Right kidney (tissue), 9 donors: ENCODE measurements around the gene PYGM.

ENCODE experiments used
- DNase-seq: peaks from one replicate; pipeline ENCODE4 v3.0.0-alpha.2; 2016
- long read RNA-seq, 8 donors: transcript quantifications; one replicate each; lab custom pipeline, GENCODE V29; 2026

Gene PYGM
- long read RNA-seq, donor 1, result 0 reads
- long read RNA-seq, donor 2, result 0 reads
- long read RNA-seq, donor 3, result 0 reads
- long read RNA-seq, donor 4, partial matches to known transcripts, result 0 of 1 reads
- long read RNA-seq, donor 4, other reads (novel, unspliced or antisense), result 0 of 1 reads
- long read RNA-seq, donor 5, result 0 reads
- long read RNA-seq, donor 6, result 0 reads
- long read RNA-seq, donor 7, result 0 reads
- long read RNA-seq, donor 8, partial matches to known transcripts, result 0 of 1 reads
- long read RNA-seq, donor 8, other reads (novel, unspliced or antisense), result 0 of 1 reads

DNA sequence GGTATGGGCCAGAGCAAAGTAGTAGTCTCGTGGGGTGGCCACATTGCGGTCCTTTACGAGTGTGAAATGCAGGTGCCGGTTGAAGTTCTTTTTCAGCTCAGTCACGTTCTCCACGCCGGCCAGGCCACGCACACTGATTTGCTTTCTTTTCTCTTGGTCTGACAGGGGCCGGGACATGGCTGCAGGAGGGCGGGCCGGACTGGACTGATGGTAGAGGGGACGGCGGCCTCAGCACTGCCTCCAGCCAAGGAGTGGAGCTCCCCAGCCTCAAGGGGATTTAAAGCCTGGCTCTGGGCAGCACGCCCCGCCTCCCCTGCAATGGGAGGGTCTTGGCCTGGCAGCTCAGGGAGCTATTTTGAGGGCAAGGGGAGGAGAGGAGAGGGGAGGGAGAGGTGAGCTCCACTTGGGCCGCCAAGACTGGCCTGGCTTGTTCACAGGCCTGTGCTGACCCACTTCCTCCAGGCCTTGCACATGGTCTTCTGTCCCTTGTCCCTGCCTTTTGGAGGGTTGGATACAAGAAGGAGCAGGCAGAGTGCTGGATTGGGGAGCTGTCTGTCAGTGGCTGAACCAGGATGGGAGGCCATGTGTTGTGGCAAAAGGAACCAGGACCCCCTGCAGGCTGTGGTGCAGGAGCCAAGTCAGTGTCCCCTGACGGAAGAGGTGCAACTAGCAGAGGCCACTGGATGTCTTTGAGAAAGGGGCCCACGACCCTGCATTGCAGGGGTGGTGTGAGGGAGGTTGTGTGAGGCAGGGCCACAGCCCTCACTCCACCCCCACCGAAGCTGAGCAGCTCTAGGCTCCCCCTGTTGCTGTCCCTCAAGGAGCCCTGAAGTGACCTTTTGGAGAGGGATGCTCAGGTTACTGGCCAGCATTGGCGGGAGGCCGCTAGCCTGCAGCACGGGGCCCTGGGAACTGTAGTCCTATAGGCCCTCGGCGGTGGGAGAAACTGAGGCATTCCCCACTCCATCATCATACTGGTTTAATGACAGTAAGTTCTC is at the start of gene PYGM:
Gene PYGM (minus strand): TSS at position 253 of the 998 bp plus-strand sequence. CDS start 76 bp downstream, at position 177.
- peak; percentile 61 for DNase-seq

GRCh38 chr11:64805481-64805880 is 45.7 kb upstream of the PYGM start:
- no peak for DNase-seq

- DNase-seq, result no peak
Observed at GRCh38 chr11:64804346-64805210, 44.8 kb upstream of the PYGM start.

DNA sequence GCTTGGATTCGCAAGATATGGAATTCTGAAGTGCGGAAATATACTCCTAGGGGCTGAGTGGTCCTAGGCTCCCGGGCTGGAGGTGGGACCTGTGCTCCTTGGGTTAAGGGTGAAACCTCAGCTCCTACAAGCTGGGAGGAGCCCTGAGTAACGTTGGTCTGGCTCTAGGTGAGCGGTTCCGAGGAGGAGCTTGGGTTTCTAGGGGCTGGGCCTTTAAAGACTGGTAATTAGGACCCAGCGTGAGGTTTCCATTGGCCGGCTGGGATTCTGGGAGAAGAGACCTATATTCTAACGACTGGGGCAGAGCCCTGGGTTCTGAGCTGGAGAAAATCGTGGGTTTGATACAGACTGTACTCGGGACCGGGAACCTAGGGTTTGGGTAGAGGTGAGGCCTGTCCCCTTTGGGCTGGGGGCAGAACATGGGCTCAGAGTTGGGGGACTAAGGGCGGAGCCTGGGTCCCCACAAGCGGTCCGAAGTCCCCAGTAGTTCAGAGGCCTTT is 44.1 kb upstream of the PYGM start:
- no peak for DNase-seq

DNA sequence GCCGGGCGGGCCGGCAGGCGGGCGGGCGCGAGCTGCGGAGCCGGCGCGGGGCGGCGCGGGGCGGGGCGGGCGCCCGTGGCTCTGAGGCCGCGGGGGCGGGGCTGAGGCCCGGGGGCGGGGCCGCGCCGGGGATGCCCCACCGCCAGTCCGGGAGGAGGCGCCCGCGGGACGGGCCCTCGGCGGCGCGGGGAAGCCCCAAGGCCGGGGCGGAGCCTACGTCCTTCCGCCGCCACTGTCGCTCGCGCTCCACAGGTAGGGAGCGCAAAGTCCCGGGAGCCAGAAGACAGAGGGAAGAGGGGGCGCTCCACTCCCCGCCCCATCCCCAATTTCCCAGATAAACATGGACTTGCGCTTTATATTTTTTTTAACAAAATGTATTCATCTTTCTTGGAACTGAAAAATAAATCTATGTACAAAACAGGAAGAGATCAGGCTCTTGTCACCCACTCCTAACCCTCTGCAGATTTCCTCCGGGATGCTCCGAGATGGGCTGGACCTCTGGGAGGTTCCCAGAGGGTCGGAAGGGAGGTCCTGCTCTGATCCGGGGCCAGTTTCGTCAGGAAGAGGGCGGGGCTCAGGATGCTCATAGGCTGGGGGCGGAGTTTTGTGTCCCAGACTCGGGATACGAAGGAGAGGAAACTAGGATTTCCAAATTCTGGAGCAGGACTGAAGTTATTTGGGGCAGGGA is 43.5 kb upstream of the PYGM start, which contains the start of gene MAP4K2:
Gene MAP4K2 (minus strand): TSS at position 57 of the 688 bp plus-strand sequence. CDS start 65 bp downstream, outside the sequence.
- DNase-seq, result peak; percentile 79

DNA sequence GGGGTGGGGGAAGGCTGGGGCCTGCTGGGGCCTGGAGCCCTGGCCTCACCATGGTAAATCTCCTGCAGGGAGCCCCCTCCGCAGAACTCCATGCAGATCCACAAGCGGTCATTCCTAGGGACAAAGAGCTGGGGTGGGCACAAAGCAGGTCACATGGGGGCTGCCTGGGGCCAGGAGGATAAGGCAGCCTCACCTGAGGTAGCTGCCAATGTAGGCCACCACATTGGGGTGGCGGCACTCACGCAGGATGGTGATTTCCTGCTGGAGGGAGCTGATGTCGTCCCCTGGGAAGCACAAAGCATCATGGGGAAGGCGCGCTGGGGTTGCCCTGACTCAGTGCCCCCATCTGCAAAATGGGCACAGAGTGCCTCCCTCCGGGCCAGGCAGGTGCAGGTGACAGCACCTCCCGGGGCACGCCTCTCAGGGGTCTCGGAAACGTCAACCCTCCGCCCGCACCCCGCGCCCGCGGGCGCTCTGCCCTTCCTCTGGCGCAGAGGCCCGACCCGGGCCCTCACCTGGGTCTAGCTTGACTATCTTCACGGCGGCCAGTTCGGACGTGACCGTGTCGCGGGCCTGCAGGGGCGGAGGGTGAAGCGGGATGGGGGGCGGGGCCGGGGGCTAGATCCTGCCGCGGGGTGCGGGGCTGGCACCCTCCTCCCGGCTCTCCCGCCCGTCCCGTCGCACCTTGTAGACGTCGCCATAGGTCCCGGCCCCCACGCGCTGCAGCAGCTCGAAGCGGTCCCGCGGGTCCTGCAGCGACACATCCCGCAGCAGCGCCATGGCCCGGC is 42.8 kb upstream of the PYGM start:
- peak; percentile 49 for DNase-seq

DNA sequence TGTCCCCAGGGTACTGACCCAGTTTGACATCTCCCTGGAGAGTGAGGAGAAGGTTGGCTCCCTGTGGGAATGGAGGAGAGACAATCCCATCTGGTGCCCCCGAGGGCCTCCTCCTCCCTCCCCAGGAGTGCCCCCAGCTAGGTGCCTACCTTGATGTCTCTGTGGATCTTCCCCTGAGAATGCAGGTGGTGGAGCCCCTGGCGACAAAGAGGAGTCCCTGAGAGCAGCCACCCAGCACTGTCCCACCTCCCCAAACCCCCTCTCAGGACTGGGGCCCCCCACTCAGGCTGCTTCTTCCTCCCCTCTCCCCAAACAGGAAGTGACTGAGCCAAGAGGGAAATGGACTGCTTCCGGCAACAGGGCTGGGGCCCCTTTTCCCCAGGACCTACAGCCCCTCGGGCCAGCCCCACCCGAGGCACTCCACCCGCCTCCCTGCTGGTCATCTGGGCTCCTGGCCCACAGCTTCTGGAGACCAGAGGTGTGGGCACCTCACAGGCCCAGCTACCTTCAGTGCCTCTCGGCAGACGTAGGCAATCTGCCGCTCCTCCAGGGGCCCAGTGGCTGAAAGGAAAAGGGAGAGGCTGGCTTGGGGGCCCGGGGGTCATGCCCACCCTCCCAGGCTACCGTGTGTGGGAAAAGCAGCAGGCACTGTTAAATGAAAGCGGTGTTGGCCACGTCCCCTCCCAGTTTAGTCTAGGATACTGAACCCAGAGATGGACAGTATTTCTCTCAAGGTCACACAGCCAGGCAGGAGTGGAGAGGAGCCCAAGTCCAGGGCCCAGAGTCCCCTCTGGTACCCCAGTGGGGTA is 42.0 kb upstream of the PYGM start:
- peak; percentile 36 for DNase-seq

DNA sequence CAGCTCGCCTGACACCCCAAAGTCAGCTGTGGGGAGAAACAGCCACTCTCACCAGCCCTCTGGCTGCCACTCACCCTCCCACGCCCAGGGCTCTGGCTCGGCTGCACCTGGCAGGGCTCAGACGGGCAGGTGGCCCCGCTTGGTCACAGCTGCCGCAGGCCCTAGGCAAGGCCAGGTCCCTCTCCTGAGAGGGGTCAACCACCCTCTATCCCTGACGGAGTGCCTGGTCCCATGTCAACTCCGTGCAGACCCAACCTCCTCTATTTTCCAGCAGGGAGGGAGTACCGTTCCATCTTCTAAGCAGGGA is 41.3 kb upstream of the PYGM start:
- DNase-seq, result no peak

- DNase-seq, result no peak
Observed at GRCh38 chr11:64800303-64801157, 40.8 kb upstream of the PYGM start.

GRCh38 chr11:64799623-64800302 is 40.0 kb upstream of the PYGM start:
- peak; percentile 42 for DNase-seq

DNA sequence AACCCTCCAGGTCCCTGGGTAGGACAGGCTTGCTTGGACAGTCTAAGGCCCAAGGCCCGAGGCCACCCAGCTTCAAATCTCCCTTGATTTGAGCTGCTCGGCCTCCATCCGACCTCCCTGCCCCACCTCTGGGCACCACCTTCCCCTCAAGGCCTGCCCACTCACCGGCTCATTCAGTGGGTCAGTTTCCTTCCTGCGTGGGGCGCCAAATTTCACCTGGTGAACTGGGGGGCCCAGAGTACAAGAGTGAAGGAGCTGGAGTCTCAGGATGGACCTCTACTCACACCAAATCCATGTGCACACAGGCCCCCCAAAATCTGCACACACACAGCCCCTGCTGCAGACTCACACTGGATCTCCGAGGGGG is 39.5 kb upstream of the PYGM start:
- DNase-seq, result no peak

- no peak for DNase-seq
Observed at GRCh38 chr11:64796757-64797541, 37.2 kb upstream of the PYGM start.

- no peak for DNase-seq
Observed at GRCh38 chr11:64796047-64796756, 36.4 kb upstream of the PYGM start.

- no peak for DNase-seq
Observed at GRCh38 chr11:64794526-64794925, 34.8 kb upstream of the PYGM start.

GRCh38 chr11:64793271-64794160 is 33.7 kb upstream of the PYGM start:
- no peak for DNase-seq

DNA sequence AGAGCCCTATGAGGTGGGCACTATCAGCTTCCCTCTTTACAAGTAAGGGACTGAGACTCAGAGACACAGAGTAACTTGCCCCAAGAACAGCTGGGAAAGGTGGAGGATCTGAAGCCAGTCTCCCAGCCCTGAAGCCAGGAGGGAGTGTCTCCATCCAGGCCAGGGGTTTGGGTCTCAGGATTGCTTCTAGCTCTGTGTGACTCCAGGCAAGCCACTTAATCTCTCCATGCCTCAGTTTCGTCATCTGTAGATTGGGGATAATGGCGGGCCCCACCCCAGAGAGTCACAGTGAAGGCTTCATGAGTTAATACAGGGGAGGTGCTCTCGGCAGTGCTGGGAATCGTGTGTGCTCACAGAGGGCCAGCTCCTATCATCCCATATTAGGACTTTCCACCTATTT is 32.7 kb upstream of the PYGM start:
- no peak for DNase-seq
